Epithelial cell of esophagus (primary cell): Measurements from ENCODE around the gene TAF3.
A peak's percentile ranks its signal among the peaks of the same experiment; 100 is the strongest.

Experiments used
- DNase-seq: peaks from one replicate; pipeline ENCODE4 v3.0.0; 2010; ENCODE audit warnings: low read depth
- H3K4me3 ChIP-seq: 2 replicates; pipeline ENCODE4 v1.5.1; 2011; ENCODE audit warnings: mild to moderate bottlenecking, low read length, control low read depth
- CTCF ChIP-seq: IDR thresholded peaks from 2 replicates; pipeline ENCODE4 v1.5.1; 2011; ENCODE audit warnings: low read depth, mild to moderate bottlenecking, low read length, control low read depth, inconsistent platforms; ENCODE audit not compliant: insufficient read depth; ENCODE audit errors: missing control alignments

Gene TAF3

GRCh38 chr10:8049045-8049864 is 230.9 kb downstream of the TAF3 start:
- peak overlapping the region; percentile 22 for H3K4me3 ChIP-seq
- DNase-seq, result no peak

GRCh38 chr10:8049865-8050555 is 231.7 kb downstream of the TAF3 start:
- no peak for TF ChIP-seq CTCF
- peak; percentile 29 for DNase-seq
- peak overlapping the region; percentile 28 for H3K4me3 ChIP-seq

More at GRCh38 chr10:8049045-8049864, 230.9 kb downstream of the TAF3 start:
- no peak for TF ChIP-seq CTCF

- DNase-seq, result peak; percentile 42
- TF ChIP-seq CTCF, result no peak
- peak overlapping the region; percentile 28 for H3K4me3 ChIP-seq
Measured at GRCh38 chr10:8050556-8051108, 232.3 kb downstream of the TAF3 start.

- no peak overlapping the region for H3K4me3 ChIP-seq
- no peak for DNase-seq
- no peak for TF ChIP-seq CTCF
Measured at GRCh38 chr10:8051109-8051821, 233.0 kb downstream of the TAF3 start.

- TF ChIP-seq CTCF, result no peak
- DNase-seq, result no peak
- H3K4me3 ChIP-seq, result no peak overlapping the region
Measured at GRCh38 chr10:8051851-8052257, 233.5 kb downstream of the TAF3 start.

- no peak overlapping the region for H3K4me3 ChIP-seq
- no peak for DNase-seq
- TF ChIP-seq CTCF, result no peak
Measured at GRCh38 chr10:8052341-8052955, 234.1 kb downstream of the TAF3 start.
